HepG2 (cell line): ENCODE results near the gene DENND2A. TPM values are rescaled to one million over a fixed set of nuclear protein-coding genes. Genes with fewer than 3 reads are reported as not detected.

ENCODE experiments used
- ATAC-seq: fragments of 200-7000 bp; cut with Tn5 transposase; 3 replicates; pipeline ENCODE4 v1.9.1; 2020; ENCODE audit warnings: mild to moderate bottlenecking, moderate library complexity
- BruUV-seq: library from RNA; stranded (reverse); fragments of 400-500 nt; replicated peaks from 2 replicates; lab custom pipeline; 2021; lab: Mats Ljungman, UMichigan
- CTCF ChIA-PET: fragments of 300-600 bp; formaldehyde crosslinking; extraction: SDS; loops from one replicate; lab custom pipeline; 2021; ENCODE audit warnings: low total read pairs, inconsistent platforms, low intra/inter-chr PET ratio; lab: Yijun Ruan, JAX
- POLR2A ChIA-PET: fragments of 350-600 bp; sonication (Branson Sonifier 250); formaldehyde crosslinking; loops from one replicate; lab custom pipeline; 2020; ENCODE audit warnings: antibody characterized with exemption, inconsistent platforms; lab: Yijun Ruan, JAX
- DNase-seq: peaks from one replicate; pipeline ENCODE4 v3.0.0-alpha.2; 2015; ENCODE audit warnings: low spot score
- FAIRE-seq: peaks from 3 replicates; lab custom pipeline; 2011; peaks lifted over from hg19 to GRCh38; lab: Jason Lieb, UNC
- H2AFZ ChIP-seq: one replicate; pipeline ENCODE4 v1.6.1; 2011; ENCODE audit warnings: low read length, inconsistent platforms
- H3K27ac ChIP-seq: fragments of 300-600 bp; 3 replicates; pipeline ENCODE4 v1.8.0; 2011; ENCODE audit warnings: mixed run types, mild to moderate bottlenecking, mixed read lengths, low read length, inconsistent platforms; ENCODE audit not compliant: insufficient read depth; ENCODE audit errors: extremely low read length
- H3K27me3 ChIP-seq, 2 experiments: fragments of 200-600 bp in 1 of 2; 2 replicates in 1 of 2; 3 replicates in 1 of 2; pipeline versions ENCODE4 v1.6.0 to v1.8.0; 2011; ENCODE audit warnings: low read length in 2 of 2, mild to moderate bottlenecking in 2 of 2, moderate library complexity in 2 of 2, inconsistent platforms in 1 of 2; ENCODE audit not compliant: insufficient read depth in 2 of 2, control insufficient read depth in 1 of 2
- H3K36me3 ChIP-seq, 2 experiments: fragments of 200-600 bp in 1 of 2; replicated peaks in 1 of 2; 2 replicates in 1 of 2; 3 replicates in 1 of 2; pipeline versions ENCODE4 v1.5.1 to v1.8.0; 2011; ENCODE audit warnings: low read length in 2 of 2, inconsistent platforms in 1 of 2; ENCODE audit not compliant: insufficient read depth in 2 of 2, control insufficient read depth in 1 of 2
- H3K4me1 ChIP-seq: 2 replicates; pipeline ENCODE4 v1.5.1; 2012; ENCODE audit warnings: low read length, inconsistent platforms; ENCODE audit not compliant: insufficient read depth
- H3K4me2 ChIP-seq: 2 replicates; pipeline ENCODE4 v1.6.0; 2011; ENCODE audit warnings: low read depth, low read length, inconsistent platforms
- H3K4me3 ChIP-seq, 3 experiments: fragments of 200-600 bp in 1 of 3; sonication (generic), shearing (Covaris generic) in 1 of 3; replicated peaks in 1 of 3; 2 replicates each; pipeline ENCODE4 v1.5.1; 2011 to 2016; ENCODE audit warnings: low read length in 3 of 3, inconsistent platforms in 2 of 3, low read depth in 2 of 3, mild to moderate bottlenecking in 2 of 3, control low read depth in 1 of 3, mixed read lengths in 1 of 3; ENCODE audit not compliant: insufficient read depth in 1 of 3
- H3K79me2 ChIP-seq: one replicate; pipeline ENCODE4 v1.6.1; 2011; ENCODE audit warnings: low read length, inconsistent platforms; ENCODE audit not compliant: insufficient read depth
- H3K9ac ChIP-seq: 2 replicates; pipeline ENCODE4 v1.6.0; 2011; ENCODE audit warnings: mild to moderate bottlenecking, low read depth, low read length, inconsistent platforms; ENCODE audit not compliant: insufficient read depth
- H3K9me3 ChIP-seq: 2 replicates; pipeline ENCODE4 v1.5.1; 2012; ENCODE audit warnings: mild to moderate bottlenecking, low read length
- H4K20me1 ChIP-seq: 2 replicates; pipeline ENCODE4 v1.6.0; 2011; ENCODE audit warnings: inconsistent platforms, mild to moderate bottlenecking, low read length, moderate library complexity; ENCODE audit not compliant: insufficient read depth
- NFE2L1 ChIP-seq: sonication (generic); formaldehyde crosslinking; IDR thresholded peaks from 2 replicates; pipeline ENCODE4 v1.4.0; 2020; ENCODE audit warnings: missing genetic modification reagents, mild to moderate bottlenecking, borderline replicate concordance
- SRY ChIP-seq: sonication (generic); formaldehyde crosslinking; IDR thresholded peaks from 2 replicates; pipeline ENCODE4 v1.8.0; 2022; ENCODE audit warnings: mild to moderate bottlenecking, missing genetic modification reagents
- UBTF ChIP-seq: sonication (generic); formaldehyde crosslinking; IDR thresholded peaks from 2 replicates; pipeline ENCODE4 v1.4.0; 2020; ENCODE audit warnings: mild to moderate bottlenecking, missing genetic modification reagents
- ZBTB42 ChIP-seq: sonication (generic); formaldehyde crosslinking; IDR thresholded peaks from 2 replicates; pipeline ENCODE4 v1.5.0; 2020; ENCODE audit warnings: mild to moderate bottlenecking, missing genetic modification reagents
- ZFP36 ChIP-seq: fragments of 150-350 bp; IDR thresholded peaks from 2 replicates; pipeline ENCODE4 v1.6.1; 2018; ENCODE audit warnings: borderline replicate concordance, low read length, low read depth; ENCODE audit not compliant: partially characterized antibody
- ZFP36L1 ChIP-seq: sonication (generic); formaldehyde crosslinking; IDR thresholded peaks from 2 replicates; pipeline ENCODE4 v1.8.0; 2022; ENCODE audit warnings: mild to moderate bottlenecking, missing genetic modification reagents, moderate library complexity
- ZNF512B ChIP-seq: sonication (generic); formaldehyde crosslinking; IDR thresholded peaks from 2 replicates; pipeline ENCODE4 v1.5.1; 2020; ENCODE audit warnings: missing genetic modification reagents, mild to moderate bottlenecking, borderline replicate concordance
- WGBS: methylation state at CpG from one replicate; pipeline ENCODE4 v1.1.6; 2017; ENCODE audit warnings: low lambda C conversion rate; 5-methylcytosine and 5-hydroxymethylcytosine counted together
- in situ Hi-C: cut with HindIII; loops from 2 replicates; pipeline ENCODE4 v1.10.0; 2017; ENCODE audit warnings: low pct_unique_long_range_greater_than_20kb; ENCODE audit not compliant: extremely low pct_ligation_motif_present
- intact Hi-C: fragments of 100-400 bp; cut with micrococcal nuclease; formaldehyde crosslinking; loops from one replicate; pipeline ENCODE4 v1.10.0; 2022; ENCODE audit not compliant: unreplicated experiment
- polyA plus RNA-seq, 8 experiments: library from polyadenylated mRNA; depleted of rRNA in 3 of 8; stranded (reverse) in 7 of 8; unstranded in 1 of 8; fragments of >200 nt; fragmentation: Illumina TruSeq in 4 of 8; extraction: Trizol in 4 of 8; gene quantifications; 2 replicates each; pipeline versions ENCODE4 v1.2.1 to v1.2.3, GENCODE V29; 2011 to 2016; ENCODE audit warnings: low read depth in 4 of 8, missing spikeins in 1 of 8, mixed read lengths in 1 of 8; ENCODE audit not compliant: insufficient read depth in 1 of 8
- total RNA-seq, 5 experiments: library from RNA; depleted of rRNA; stranded (reverse); fragments of >200 nt; fragmentation: Illumina TruSeq; extraction: Trizol; gene quantifications; 2 replicates each; pipeline ENCODE4 v1.2.3, GENCODE V29; 2016; ENCODE audit warnings: low read depth in 1 of 5
- TF ChIP-seq, protein P1 (sequence below): sonication (generic); formaldehyde crosslinking; IDR thresholded peaks from 2 replicates; pipeline ENCODE4 v1.4.0; 2020; ENCODE audit warnings: missing genetic modification reagents

DENND2A gene
- total and polyA plus RNA-seq, 2 of the 13 experiments (the other 11 are each of a cell fraction or from before 2014, with no cell fraction given): not detected

DNA sequence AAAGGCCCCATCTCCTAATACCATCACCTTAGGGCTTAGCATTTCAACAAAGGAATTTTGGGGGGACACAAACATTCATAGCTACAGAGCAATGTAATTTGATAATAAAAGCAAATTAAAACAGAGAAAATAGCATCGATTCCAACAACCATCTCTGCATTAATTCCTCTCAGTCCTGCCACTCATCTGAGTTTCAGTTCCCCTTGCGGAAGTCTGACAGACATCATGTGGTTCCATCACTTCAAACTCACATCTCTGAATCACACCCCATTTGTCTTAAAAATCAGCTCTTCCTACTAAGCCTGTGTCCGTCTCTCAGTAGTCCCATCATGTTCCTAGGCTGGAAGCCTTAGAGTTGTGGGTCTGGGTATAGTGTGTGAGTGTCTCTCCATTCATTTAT, 35.7 kb upstream of the DENND2A start:
- FAIRE-seq: no peak
- peaks cover 1 to 10% of the 10 kb centered on the region in 2 experiments; a peak in 1 of 5 replicates for H3K36me3 ChIP-seq
- no TSS peak for BruUV-seq
- TF ChIP-seq SRY (CRISPR knock-in tag) (no peak), NFE2L1 (CRISPR knock-in tag) (no peak), ZFP36L1 (CRISPR knock-in tag) (no peak), ZFP36 (no peak), UBTF (CRISPR knock-in tag) (no peak), ZNF512B (no peak), ZBTB42 (no peak)
- TF ChIP-seq, protein P1, sequence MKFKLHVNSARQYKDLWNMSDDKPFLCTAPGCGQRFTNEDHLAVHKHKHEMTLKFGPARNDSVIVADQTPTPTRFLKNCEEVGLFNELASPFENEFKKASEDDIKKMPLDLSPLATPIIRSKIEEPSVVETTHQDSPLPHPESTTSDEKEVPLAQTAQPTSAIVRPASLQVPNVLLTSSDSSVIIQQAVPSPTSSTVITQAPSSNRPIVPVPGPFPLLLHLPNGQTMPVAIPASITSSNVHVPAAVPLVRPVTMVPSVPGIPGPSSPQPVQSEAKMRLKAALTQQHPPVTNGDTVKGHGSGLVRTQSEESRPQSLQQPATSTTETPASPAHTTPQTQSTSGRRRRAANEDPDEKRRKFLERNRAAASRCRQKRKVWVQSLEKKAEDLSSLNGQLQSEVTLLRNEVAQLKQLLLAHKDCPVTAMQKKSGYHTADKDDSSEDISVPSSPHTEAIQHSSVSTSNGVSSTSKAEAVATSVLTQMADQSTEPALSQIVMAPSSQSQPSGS: no peak
- peaks cover 16% of the 10 kb centered on the region for H3K4me1 ChIP-seq
- no peaks in the 10 kb centered on the region for H3K27me3 ChIP-seq
- no peak overlapping the region for H2AFZ ChIP-seq
- H3K4me2 ChIP-seq: no peak overlapping the region
- no peak overlapping the region for H3K27ac ChIP-seq
- 90% methylated on average over 3 of the region's 3 CpGs for WGBS
- DNase-seq: no peak
- POLR2A ChIA-PET: no interaction called here
- intact Hi-C loops: no loop called here
- no peak overlapping the region for H3K4me3 ChIP-seq
- no peaks in the 10 kb centered on the region for H3K79me2 ChIP-seq
- no peaks in the 10 kb centered on the region for H3K9me3 ChIP-seq
- no peaks in the 10 kb centered on the region for H4K20me1 ChIP-seq
- H3K9ac ChIP-seq: no peak overlapping the region
- no peak for ATAC-seq
- CTCF ChIA-PET: no interaction called here
- in situ Hi-C loops: loop anchor here (25.0 kb wide), 1 partner anchor 336 kb away; the partner anchor contains the start of gene MRPS33
